ENCODE data around the gene CBLN3. TPM values are rescaled to one million over a fixed set of nuclear protein-coding genes. Genes with fewer than 3 reads are reported as not detected.

CBLN3 gene
- total and polyA plus RNA-seq, 9 of the 15 experiments (the other 6 are each of a cell fraction or from before 2014, with no cell fraction given): 0.05 to 0.59 (median 0.26) TPM; not detected in 1

DNA sequence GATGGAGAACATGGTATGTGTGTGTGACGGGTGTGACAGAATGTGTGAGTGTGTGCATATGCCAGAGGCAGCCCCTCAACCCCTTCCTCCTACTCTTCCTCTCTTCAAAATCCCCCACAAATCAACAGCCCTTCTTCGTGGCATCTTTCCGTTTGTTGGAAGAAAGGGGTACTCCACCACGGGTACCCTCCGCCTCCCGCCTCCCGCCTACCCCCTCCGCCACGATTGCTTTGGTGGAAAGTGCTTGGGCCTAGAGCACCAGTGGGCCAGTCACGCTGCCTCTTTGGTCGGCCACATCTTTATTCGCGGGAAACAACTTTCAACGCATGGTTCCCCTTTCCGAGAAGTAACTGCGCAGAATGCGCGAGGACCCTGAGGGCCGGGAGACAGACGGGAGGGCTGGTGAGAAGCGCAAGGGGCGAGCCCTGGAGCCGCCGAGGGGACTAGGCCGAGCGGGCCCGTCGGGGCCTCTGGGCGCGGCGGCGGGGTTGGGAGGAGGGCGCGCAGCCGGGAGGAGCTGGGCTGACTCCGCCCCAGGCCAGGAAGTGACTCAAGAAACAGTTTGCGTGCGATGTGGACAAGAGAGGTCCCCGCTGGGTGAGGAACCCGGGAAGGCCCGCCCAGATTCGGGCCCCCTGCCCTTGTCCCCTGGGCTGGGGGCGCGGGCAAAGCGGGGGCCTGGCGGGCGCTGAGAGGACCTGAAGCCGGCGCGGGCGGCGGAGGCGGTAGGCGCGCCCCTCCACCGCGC, at the start of gene CBLN3, which contains the start of gene KHNYN (continued):
- TF ChIP-seq, protein P1, sequence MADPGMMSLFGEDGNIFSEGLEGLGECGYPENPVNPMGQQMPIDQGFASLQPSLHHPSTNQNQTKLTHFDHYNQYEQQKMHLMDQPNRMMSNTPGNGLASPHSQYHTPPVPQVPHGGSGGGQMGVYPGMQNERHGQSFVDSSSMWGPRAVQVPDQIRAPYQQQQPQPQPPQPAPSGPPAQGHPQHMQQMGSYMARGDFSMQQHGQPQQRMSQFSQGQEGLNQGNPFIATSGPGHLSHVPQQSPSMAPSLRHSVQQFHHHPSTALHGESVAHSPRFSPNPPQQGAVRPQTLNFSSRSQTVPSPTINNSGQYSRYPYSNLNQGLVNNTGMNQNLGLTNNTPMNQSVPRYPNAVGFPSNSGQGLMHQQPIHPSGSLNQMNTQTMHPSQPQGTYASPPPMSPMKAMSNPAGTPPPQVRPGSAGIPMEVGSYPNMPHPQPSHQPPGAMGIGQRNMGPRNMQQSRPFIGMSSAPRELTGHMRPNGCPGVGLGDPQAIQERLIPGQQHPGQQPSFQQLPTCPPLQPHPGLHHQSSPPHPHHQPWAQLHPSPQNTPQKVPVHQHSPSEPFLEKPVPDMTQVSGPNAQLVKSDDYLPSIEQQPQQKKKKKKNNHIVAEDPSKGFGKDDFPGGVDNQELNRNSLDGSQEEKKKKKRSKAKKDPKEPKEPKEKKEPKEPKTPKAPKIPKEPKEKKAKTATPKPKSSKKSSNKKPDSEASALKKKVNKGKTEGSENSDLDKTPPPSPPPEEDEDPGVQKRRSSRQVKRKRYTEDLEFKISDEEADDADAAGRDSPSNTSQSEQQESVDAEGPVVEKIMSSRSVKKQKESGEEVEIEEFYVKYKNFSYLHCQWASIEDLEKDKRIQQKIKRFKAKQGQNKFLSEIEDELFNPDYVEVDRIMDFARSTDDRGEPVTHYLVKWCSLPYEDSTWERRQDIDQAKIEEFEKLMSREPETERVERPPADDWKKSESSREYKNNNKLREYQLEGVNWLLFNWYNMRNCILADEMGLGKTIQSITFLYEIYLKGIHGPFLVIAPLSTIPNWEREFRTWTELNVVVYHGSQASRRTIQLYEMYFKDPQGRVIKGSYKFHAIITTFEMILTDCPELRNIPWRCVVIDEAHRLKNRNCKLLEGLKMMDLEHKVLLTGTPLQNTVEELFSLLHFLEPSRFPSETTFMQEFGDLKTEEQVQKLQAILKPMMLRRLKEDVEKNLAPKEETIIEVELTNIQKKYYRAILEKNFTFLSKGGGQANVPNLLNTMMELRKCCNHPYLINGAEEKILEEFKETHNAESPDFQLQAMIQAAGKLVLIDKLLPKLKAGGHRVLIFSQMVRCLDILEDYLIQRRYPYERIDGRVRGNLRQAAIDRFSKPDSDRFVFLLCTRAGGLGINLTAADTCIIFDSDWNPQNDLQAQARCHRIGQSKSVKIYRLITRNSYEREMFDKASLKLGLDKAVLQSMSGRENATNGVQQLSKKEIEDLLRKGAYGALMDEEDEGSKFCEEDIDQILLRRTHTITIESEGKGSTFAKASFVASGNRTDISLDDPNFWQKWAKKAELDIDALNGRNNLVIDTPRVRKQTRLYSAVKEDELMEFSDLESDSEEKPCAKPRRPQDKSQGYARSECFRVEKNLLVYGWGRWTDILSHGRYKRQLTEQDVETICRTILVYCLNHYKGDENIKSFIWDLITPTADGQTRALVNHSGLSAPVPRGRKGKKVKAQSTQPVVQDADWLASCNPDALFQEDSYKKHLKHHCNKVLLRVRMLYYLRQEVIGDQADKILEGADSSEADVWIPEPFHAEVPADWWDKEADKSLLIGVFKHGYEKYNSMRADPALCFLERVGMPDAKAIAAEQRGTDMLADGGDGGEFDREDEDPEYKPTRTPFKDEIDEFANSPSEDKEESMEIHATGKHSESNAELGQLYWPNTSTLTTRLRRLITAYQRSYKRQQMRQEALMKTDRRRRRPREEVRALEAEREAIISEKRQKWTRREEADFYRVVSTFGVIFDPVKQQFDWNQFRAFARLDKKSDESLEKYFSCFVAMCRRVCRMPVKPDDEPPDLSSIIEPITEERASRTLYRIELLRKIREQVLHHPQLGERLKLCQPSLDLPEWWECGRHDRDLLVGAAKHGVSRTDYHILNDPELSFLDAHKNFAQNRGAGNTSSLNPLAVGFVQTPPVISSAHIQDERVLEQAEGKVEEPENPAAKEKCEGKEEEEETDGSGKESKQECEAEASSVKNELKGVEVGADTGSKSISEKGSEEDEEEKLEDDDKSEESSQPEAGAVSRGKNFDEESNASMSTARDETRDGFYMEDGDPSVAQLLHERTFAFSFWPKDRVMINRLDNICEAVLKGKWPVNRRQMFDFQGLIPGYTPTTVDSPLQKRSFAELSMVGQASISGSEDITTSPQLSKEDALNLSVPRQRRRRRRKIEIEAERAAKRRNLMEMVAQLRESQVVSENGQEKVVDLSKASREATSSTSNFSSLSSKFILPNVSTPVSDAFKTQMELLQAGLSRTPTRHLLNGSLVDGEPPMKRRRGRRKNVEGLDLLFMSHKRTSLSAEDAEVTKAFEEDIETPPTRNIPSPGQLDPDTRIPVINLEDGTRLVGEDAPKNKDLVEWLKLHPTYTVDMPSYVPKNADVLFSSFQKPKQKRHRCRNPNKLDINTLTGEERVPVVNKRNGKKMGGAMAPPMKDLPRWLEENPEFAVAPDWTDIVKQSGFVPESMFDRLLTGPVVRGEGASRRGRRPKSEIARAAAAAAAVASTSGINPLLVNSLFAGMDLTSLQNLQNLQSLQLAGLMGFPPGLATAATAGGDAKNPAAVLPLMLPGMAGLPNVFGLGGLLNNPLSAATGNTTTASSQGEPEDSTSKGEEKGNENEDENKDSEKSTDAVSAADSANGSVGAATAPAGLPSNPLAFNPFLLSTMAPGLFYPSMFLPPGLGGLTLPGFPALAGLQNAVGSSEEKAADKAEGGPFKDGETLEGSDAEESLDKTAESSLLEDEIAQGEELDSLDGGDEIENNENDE (IDR thresholded peaks at IDR 0.05; ENCODE audit: low read depth, low read length): no peak
- TF ChIP-seq MEF2A (IDR thresholded peaks at IDR 0.05; ENCODE audit: control insufficient read depth, low read depth, low read length): no peak
- TF ChIP-seq, protein P2, sequence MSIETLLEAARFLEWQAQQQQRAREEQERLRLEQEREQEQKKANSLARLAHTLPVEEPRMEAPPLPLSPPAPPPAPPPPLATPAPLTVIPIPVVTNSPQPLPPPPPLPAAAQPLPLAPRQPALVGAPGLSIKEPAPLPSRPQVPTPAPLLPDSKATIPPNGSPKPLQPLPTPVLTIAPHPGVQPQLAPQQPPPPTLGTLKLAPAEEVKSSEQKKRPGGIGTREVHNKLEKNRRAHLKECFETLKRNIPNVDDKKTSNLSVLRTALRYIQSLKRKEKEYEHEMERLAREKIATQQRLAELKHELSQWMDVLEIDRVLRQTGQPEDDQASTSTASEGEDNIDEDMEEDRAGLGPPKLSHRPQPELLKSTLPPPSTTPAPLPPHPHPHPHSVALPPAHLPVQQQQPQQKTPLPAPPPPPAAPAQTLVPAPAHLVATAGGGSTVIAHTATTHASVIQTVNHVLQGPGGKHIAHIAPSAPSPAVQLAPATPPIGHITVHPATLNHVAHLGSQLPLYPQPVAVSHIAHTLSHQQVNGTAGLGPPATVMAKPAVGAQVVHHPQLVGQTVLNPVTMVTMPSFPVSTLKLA (conservative IDR thresholded peaks at IDR 0.05): peak in 1 of 2 experiments; percentile 35; a peak in 1 of 4 replicates
- TF ChIP-seq SAFB (IDR thresholded peaks at IDR 0.05; ENCODE audit: borderline replicate concordance, low read depth, low read length): no peak
- TF ChIP-seq CBX8 (IDR thresholded peaks at IDR 0.05; ENCODE audit: borderline replicate concordance, extremely low read depth, low read depth, low read length, poor library complexity, severe bottlenecking): no peak
